Urothelium cell line (cell line): ENCODE results near the gene BCL6.

Source experiments
- DNase-seq: peaks from one replicate; pipeline ENCODE4 v3.0.0; 2011; ENCODE audit warnings: low spot score, mixed read lengths
- FAIRE-seq: peaks from 2 replicates; lab custom pipeline; 2011; peaks lifted over from hg19 to GRCh38; lab: Jason Lieb, UNC

BCL6 gene

GRCh38 chr3:187763850-187764648, 18.8 kb upstream of the BCL6 start:
- FAIRE-seq (no peak), DNase-seq (no peak)

- FAIRE-seq: no peak
Observed at GRCh38 chr3:187762792-187763191, 17.5 kb upstream of the BCL6 start.

GRCh38 chr3:187759601-187760000, 14.3 kb upstream of the BCL6 start:
- no peak for FAIRE-seq
- DNase-seq: no peak

More at GRCh38 chr3:187762792-187763191, 17.5 kb upstream of the BCL6 start:
- DNase-seq: no peak

GRCh38 chr3:187758318-187758955, 13.2 kb upstream of the BCL6 start:
- DNase-seq (no peak), FAIRE-seq (no peak)

GRCh38 chr3:187753516-187753915, 8.2 kb upstream of the BCL6 start:
- FAIRE-seq (no peak), DNase-seq (no peak)

- no peak for FAIRE-seq
- DNase-seq: no peak
Observed at GRCh38 chr3:187750513-187751123, 5.3 kb upstream of the BCL6 start.

GRCh38 chr3:187750006-187750512, 4.8 kb upstream of the BCL6 start:
- FAIRE-seq (no peak), DNase-seq (no peak)

GRCh38 chr3:187748050-187748481, 2.8 kb upstream of the BCL6 start:
- DNase-seq (peak; percentile 75), FAIRE-seq (peak; percentile 48)

- DNase-seq (no peak), FAIRE-seq (no peak)
Observed at GRCh38 chr3:187747506-187747905, 2.2 kb upstream of the BCL6 start.

GRCh38 chr3:187746442-187747281, 1.4 kb upstream of the BCL6 start:
- no peak for DNase-seq
- FAIRE-seq: no peak

GRCh38 chr3:187746059-187746441, 782 bp upstream of the BCL6 start:
- FAIRE-seq (no peak), DNase-seq (no peak)

- FAIRE-seq: no peak
- no peak for DNase-seq
Observed at GRCh38 chr3:187744169-187745151, 808 bp downstream of the BCL6 start.

- DNase-seq: no peak
- FAIRE-seq: no peak
Observed at GRCh38 chr3:187743195-187744141, 1.8 kb downstream of the BCL6 start.

- FAIRE-seq: no peak
- DNase-seq: no peak
Observed at GRCh38 chr3:187742351-187743171, 2.7 kb downstream of the BCL6 start.

GRCh38 chr3:187741403-187742350, 3.6 kb downstream of the BCL6 start:
- FAIRE-seq (no peak), DNase-seq (peak; percentile 49)
